Renal pelvis (tissue), 12 donors: ENCODE measurements around the gene LGALSL. TPM values are rescaled to one million over a fixed set of nuclear protein-coding genes. Genes with fewer than 3 reads are reported as not detected.

Experiments used
- DNase-seq: peaks from one replicate; pipeline ENCODE4 v3.0.0-alpha.2; 2013
- long read RNA-seq, 16 experiments: transcript quantifications; one replicate each; lab custom pipeline, GENCODE V29; 2026
- polyA plus RNA-seq, 3 donors: library from polyadenylated mRNA; unstranded; fragments of 120-200 nt; gene quantifications; one replicate each; pipeline ENCODE4 v1.2.1, GENCODE V29; 2013; ENCODE audit not compliant: insufficient read length in 3 of 3

LGALSL gene
- 10 to 100 TPM; 32.5 to 35.7 (median 34.6) TPM for polyA plus RNA-seq
- long read RNA-seq, donor 1, transcript LGALSL-201 (5 exons, 3,926 nt): major isoform, 5 of 6 reads
- long read RNA-seq, donor 1, partial matches to known transcripts: 0 of 6 reads
- long read RNA-seq, donor 1, other reads (novel, unspliced or antisense): 0 of 6 reads
- long read RNA-seq, donor 2, transcript LGALSL-201 (5 exons, 3,926 nt): major isoform, 7 of 8 reads
- long read RNA-seq, donor 2, partial matches to known transcripts: 0 of 8 reads
- long read RNA-seq, donor 2, other reads (novel, unspliced or antisense): 0 of 8 reads
- long read RNA-seq, donor 3, partial matches to known transcripts: 0 of 4 reads
- long read RNA-seq, donor 3, other reads (novel, unspliced or antisense): 0 of 4 reads
- long read RNA-seq, donor 4, transcript LGALSL-201 (5 exons, 3,926 nt): major isoform, 5 of 5 reads
- long read RNA-seq, donor 4, partial matches to known transcripts: 0 of 5 reads
- long read RNA-seq, donor 4, other reads (novel, unspliced or antisense): 0 of 5 reads
- long read RNA-seq, donor 5, transcript LGALSL-201 (5 exons, 3,926 nt): major isoform, 7 of 7 reads
- long read RNA-seq, donor 5, partial matches to known transcripts: 0 of 7 reads
- long read RNA-seq, donor 5, other reads (novel, unspliced or antisense): 0 of 7 reads
- long read RNA-seq, donor 6, transcript LGALSL-201 (5 exons, 3,926 nt): major isoform, 9 of 9 reads
- long read RNA-seq, donor 6, partial matches to known transcripts: 0 of 9 reads
- long read RNA-seq, donor 6, other reads (novel, unspliced or antisense): 0 of 9 reads
- long read RNA-seq, donor 7, transcript LGALSL-201 (5 exons, 3,926 nt): major isoform, 7 of 7 reads
- long read RNA-seq, donor 7, partial matches to known transcripts: 0 of 7 reads
- long read RNA-seq, donor 7, other reads (novel, unspliced or antisense): 0 of 7 reads
- long read RNA-seq, donor 8, transcript LGALSL-201 (5 exons, 3,926 nt): major isoform, 5 of 5 reads
- long read RNA-seq, donor 8, partial matches to known transcripts: 0 of 5 reads
- long read RNA-seq, donor 8, other reads (novel, unspliced or antisense): 0 of 5 reads
- long read RNA-seq, donor 9, transcript LGALSL-201 (5 exons, 3,926 nt): major isoform, 7 of 30 reads
- long read RNA-seq, donor 9, partial matches to known transcripts: 22 of 30 reads
- long read RNA-seq, donor 9, other reads (novel, unspliced or antisense): 0 of 30 reads
- long read RNA-seq, donor 10, transcript LGALSL-201 (5 exons, 3,926 nt): major isoform, 8 of 8 reads
- long read RNA-seq, donor 10, partial matches to known transcripts: 0 of 8 reads
- long read RNA-seq, donor 10, other reads (novel, unspliced or antisense): 0 of 8 reads
- long read RNA-seq, donor 11, transcript LGALSL-201 (5 exons, 3,926 nt): major isoform, 5 of 5 reads
- long read RNA-seq, donor 11, partial matches to known transcripts: 0 of 5 reads
- long read RNA-seq, donor 11, other reads (novel, unspliced or antisense): 0 of 5 reads
- long read RNA-seq, donor 12, transcript LGALSL-201 (5 exons, 3,926 nt): major isoform, 10 of 10 reads
- long read RNA-seq, donor 12, partial matches to known transcripts: 0 of 10 reads
- long read RNA-seq, donor 12, other reads (novel, unspliced or antisense): 0 of 10 reads
- long read RNA-seq, donor 13, partial matches to known transcripts: 0 of 3 reads
- long read RNA-seq, donor 13, other reads (novel, unspliced or antisense): 0 of 3 reads
- long read RNA-seq, donor 14: 0 reads
- long read RNA-seq, donor 15, transcript LGALSL-201 (5 exons, 3,926 nt): major isoform, 12 of 39 reads
- long read RNA-seq, donor 15, partial matches to known transcripts: 27 of 39 reads
- long read RNA-seq, donor 15, other reads (novel, unspliced or antisense): 0 of 39 reads
- long read RNA-seq, donor 16, transcript LGALSL-201 (5 exons, 3,926 nt): major isoform, 6 of 6 reads
- long read RNA-seq, donor 16, partial matches to known transcripts: 0 of 6 reads
- long read RNA-seq, donor 16, other reads (novel, unspliced or antisense): 0 of 6 reads

- peak; percentile 73 for DNase-seq
Observed at GRCh38 chr2:64453770-64454385, at the start of gene LGALSL. Gene LGALSL (plus strand): TSS chr2:64454162. CDS start chr2:64454546, 384 bp downstream.

- no peak for DNase-seq
Observed at GRCh38 chr2:64404743-64405142, 49.2 kb upstream of the LGALSL start.

GRCh38 chr2:64405581-64406406, 48.2 kb upstream of the LGALSL start:
- DNase-seq: no peak

- no peak for DNase-seq
Observed at GRCh38 chr2:64406407-64406774, 47.6 kb upstream of the LGALSL start.

- DNase-seq: no peak
Observed at GRCh38 chr2:64408031-64408430, 45.9 kb upstream of the LGALSL start.

- DNase-seq: no peak
Observed at GRCh38 chr2:64410671-64411070, 43.3 kb upstream of the LGALSL start.

- no peak for DNase-seq
Observed at GRCh38 chr2:64412671-64413070, 41.3 kb upstream of the LGALSL start.

- DNase-seq: no peak
Observed at GRCh38 chr2:64414736-64415435, 39.1 kb upstream of the LGALSL start.

GRCh38 chr2:64417624-64418023, 36.3 kb upstream of the LGALSL start:
- DNase-seq: no peak

GRCh38 chr2:64419596-64420165, 34.3 kb upstream of the LGALSL start:
- DNase-seq: no peak

GRCh38 chr2:64420677-64421076, 33.3 kb upstream of the LGALSL start:
- DNase-seq: no peak

- no peak for DNase-seq
Observed at GRCh38 chr2:64421201-64421600, 32.8 kb upstream of the LGALSL start.

GRCh38 chr2:64422466-64422865, 31.5 kb upstream of the LGALSL start:
- no peak for DNase-seq

- DNase-seq: no peak
Observed at GRCh38 chr2:64423303-64423702, 30.7 kb upstream of the LGALSL start.

- no peak for DNase-seq
Observed at GRCh38 chr2:64424416-64424987, 29.5 kb upstream of the LGALSL start.

GRCh38 chr2:64426183-64426952, 27.6 kb upstream of the LGALSL start:
- DNase-seq: no peak
